Panc1 (cell line): Measurements from ENCODE around the gene KAT8. TPM values are rescaled to one million over a fixed set of nuclear protein-coding genes. Genes with fewer than 3 reads are reported as not detected.

ENCODE experiments used
- ATAC-seq: fragments of 200-7000 bp; cut with Tn5 transposase; 2 replicates; pipeline ENCODE4 v1.9.1; 2020; ENCODE audit warnings: mild to moderate bottlenecking, moderate library complexity
- Bru-seq: library from RNA; stranded (reverse); fragments of 400-500 nt; gene quantifications from one replicate; lab custom pipeline; 2021; lab: Mats Ljungman, UMichigan
- BruChase-seq, 2 experiments: library from RNA; stranded (reverse); fragments of 400-500 nt; gene quantifications; one replicate each; lab custom pipeline; 2021; lab: Mats Ljungman, UMichigan
- BruUV-seq: library from RNA; stranded (reverse); fragments of 400-500 nt; replicated peaks from 2 replicates; lab custom pipeline; 2021; lab: Mats Ljungman, UMichigan
- CTCF ChIA-PET: fragments of 300-600 bp; sonication (Branson Sonifier 250); formaldehyde crosslinking; loops from one replicate; lab custom pipeline; 2022; ENCODE audit warnings: antibody characterized with exemption; lab: Charles Lee
- POLR2A ChIA-PET: fragments of 300-600 bp; sonication (Branson Sonifier 250); formaldehyde crosslinking; loops from one replicate; lab custom pipeline; 2022; ENCODE audit warnings: antibody characterized with exemption; lab: Charles Lee
- DNase-seq: peaks from one replicate; pipeline ENCODE4 v3.0.0-alpha.2; 2010; ENCODE audit warnings: low read depth, low spot score
- H3K27ac ChIP-seq: 2 replicates; pipeline ENCODE4 v1.5.1; 2011; ENCODE audit warnings: mild to moderate bottlenecking, low read length, inconsistent platforms
- H3K27me3 ChIP-seq: fragments of 200-500 bp; sonication (Bioruptor generic); 2 replicates; pipeline ENCODE4 v1.6.0; 2014; ENCODE audit warnings: low read length, inconsistent platforms; ENCODE audit not compliant: control insufficient read depth, insufficient read depth
- H3K36me3 ChIP-seq: fragments of 200-500 bp; sonication (Bioruptor generic); 2 replicates; pipeline ENCODE4 v1.5.1; 2014; ENCODE audit warnings: inconsistent platforms, mild to moderate bottlenecking, low read length, moderate library complexity; ENCODE audit not compliant: control insufficient read depth, insufficient read depth
- H3K4me1 ChIP-seq: 2 replicates; pipeline ENCODE4 v1.5.1; 2011; ENCODE audit warnings: inconsistent platforms, mild to moderate bottlenecking, low read length, moderate library complexity; ENCODE audit not compliant: control insufficient read depth, insufficient read depth
- H3K4me3 ChIP-seq, 2 experiments: 2 replicates each; pipeline ENCODE4 v1.5.1; 2011 to 2012; ENCODE audit warnings: low read depth in 2 of 2, low read length in 2 of 2, mild to moderate bottlenecking in 2 of 2, inconsistent platforms in 1 of 2, moderate library complexity in 1 of 2
- H3K9me3 ChIP-seq: fragments of 200-500 bp; sonication (Bioruptor generic); 2 replicates; pipeline ENCODE4 v1.5.1; 2014; ENCODE audit warnings: low read depth, mild to moderate bottlenecking, inconsistent platforms, low read length, moderate library complexity; ENCODE audit not compliant: control insufficient read depth, insufficient read depth
- CTCF ChIP-seq: fragments of 450-650 bp; IDR thresholded peaks from 2 replicates; pipeline ENCODE4 v1.5.1; 2017; ENCODE audit warnings: mild to moderate bottlenecking
- POLR2AphosphoS5 ChIP-seq: IDR thresholded peaks from 2 replicates; pipeline ENCODE4 v1.6.1; 2012; ENCODE audit warnings: mild to moderate bottlenecking, low read depth, low read length, moderate library complexity
- REST ChIP-seq, 2 experiments: IDR thresholded peaks; 2 replicates each; pipeline ENCODE4 v1.6.1; 2011 to 2012; ENCODE audit warnings: low read depth in 2 of 2, control low read depth in 1 of 2, low read length in 1 of 2, mild to moderate bottlenecking in 1 of 2, moderate library complexity in 1 of 2; ENCODE audit not compliant: insufficient read depth in 1 of 2
- SIN3A ChIP-seq: IDR thresholded peaks from 2 replicates; pipeline ENCODE4 v1.6.1; 2012; ENCODE audit warnings: low read depth, mild to moderate bottlenecking, low read length, moderate library complexity, borderline replicate concordance; ENCODE audit not compliant: insufficient read depth
- TCF7L2 ChIP-seq: IDR thresholded peaks from 2 replicates; pipeline ENCODE4 v1.6.1; 2011; ENCODE audit warnings: mild to moderate bottlenecking, low read depth, low read length, inconsistent platforms
- in situ Hi-C: cut with HindIII; loops from 2 replicates; pipeline ENCODE4 v1.10.0; 2016; ENCODE audit warnings: low sequenced_read_pairs, low pct_unique_long_range_greater_than_20kb
- intact Hi-C: fragments of 100-400 bp; cut with micrococcal nuclease; formaldehyde crosslinking; loops from one replicate; pipeline ENCODE4 v1.10.0; 2022; ENCODE audit not compliant: unreplicated experiment
- long read RNA-seq: library from polyadenylated mRNA; unstranded; transcript quantifications from one replicate; pipeline ENCODE4 v2.0.0, GENCODE V29; 2021; ENCODE audit not compliant: unreplicated experiment
- polyA plus RNA-seq: library from polyadenylated mRNA; unstranded; fragments of >200 nt; gene quantifications from one replicate; pipeline ENCODE4 v1.2.1, GENCODE V29; 2012; ENCODE audit warnings: missing spikeins; ENCODE audit not compliant: insufficient read length
- total RNA-seq: library from RNA; stranded (reverse); gene quantifications from one replicate; pipeline ENCODE4 v1.2.1, GENCODE V29; 2021; ENCODE audit not compliant: unreplicated experiment

KAT8 gene
- total RNA-seq (48.3 TPM), Bru-seq, nascent RNA (percentile 80 among the genes with signal in this experiment), BruChase-seq, experiment 1, labeled RNA remaining after a 2-hour chase (percentile 92 among the genes with signal in this experiment), BruChase-seq, experiment 2, labeled RNA remaining after a 6-hour chase (percentile 89 among the genes with signal in this experiment)
- polyA plus RNA-seq = 35.3 TPM
- long read RNA-seq, transcript KAT8-201 (11 exons, 1,525 nt) = major isoform, 10 of 30 reads
- long read RNA-seq, partial matches to known transcripts = 5 of 30 reads
- long read RNA-seq, other reads (novel, unspliced or antisense) = 8 of 30 reads

- BruUV-seq = TSS peak; percentile 84
- peak; percentile 93 for TF ChIP-seq POLR2AphosphoS5
- no peak for TF ChIP-seq SIN3A
- no peak for TF ChIP-seq REST (IDR thresholded peaks at IDR 0.05; ENCODE audit: insufficient read depth in 1 of 2, low read depth in 2 of 2, low read length in 1 of 2)
- no peak for TF ChIP-seq CTCF
- TF ChIP-seq TCF7L2 = no peak
- Histone ChIP-seq H3K4me1 (peaks cover 19% of the 10 kb centered on the region), H3K27ac (peak within 1 kb of the TSS; percentile 79), H3K27me3 (no peaks in the 10 kb centered on the region), H3K9me3 (no peaks in the 10 kb centered on the region), H3K4me3 (peak within 1 kb of the TSS; percentile 62 to 95), H3K36me3 (peaks cover 9% of the 10 kb centered on the region)
- in situ Hi-C loops (no loop called here), intact Hi-C loops (no loop called here)
- ChIA-PET CTCF (interaction anchor here (0.5 to 1.3 kb wide), 6 partner anchors 17 to 343 kb away, joined by 3 to 9 read pairs (median 6); no protein-coding TSS in a partner anchor), POLR2A (interaction anchor here (0.5 to 1.6 kb wide), 12 partner anchors 9 to 125 kb away, joined by 3 to 10 read pairs (median 5); partner anchors contain the start of genes FUS and PRSS8)
- ATAC-seq = peak; percentile 97
- DNase-seq = peak; percentile 85
Measured at GRCh38 chr16:31117384-31118222, at the start of gene KAT8. Gene KAT8, plus strand, starts transcription at chr16:31117664. Its CDS starts 18 bp downstream, at chr16:31117682.

GRCh38 chr16:31071861-31072260 is 45.6 kb upstream of the KAT8 start:
- peak overlapping the region; percentile 99 for H3K4me3 ChIP-seq
- in situ Hi-C loops (no loop called here), intact Hi-C loops (no loop called here)
- peaks cover 10% of the 10 kb centered on the region; the same call in 1 of the 2 replicates for H3K4me1 ChIP-seq
- no peaks in the 10 kb centered on the region for H3K9me3 ChIP-seq
- H3K27ac ChIP-seq = peak overlapping the region; percentile 97
- no TSS peak for BruUV-seq
- DNase-seq (no peak), ATAC-seq (no peak)
- CTCF ChIA-PET = interaction anchor here (0.6 kb wide), 1 partner anchor 204 kb away, joined by 5 read pairs; no protein-coding TSS in a partner anchor
- no peaks in the 10 kb centered on the region for H3K27me3 ChIP-seq
- POLR2A ChIA-PET = no interaction called here
- peaks cover 10% of the 10 kb centered on the region; the same call in 1 of the 2 replicates for H3K36me3 ChIP-seq
- TF ChIP-seq TCF7L2 (no peak), SIN3A (no peak), POLR2AphosphoS5 (no peak), CTCF (no peak), REST (IDR thresholded peaks at IDR 0.05; ENCODE audit: insufficient read depth in 1 of 2, low read depth in 2 of 2, low read length in 1 of 2) (no peak)
